HCT116 (cell line): ENCODE data around the gene KRTAP9-1. TPM values are rescaled to one million over a fixed set of nuclear protein-coding genes. Genes with fewer than 3 reads are reported as not detected.
"Not testable (repeated sequence)": the region's sequence is repeated elsewhere in the genome, so short reads cannot be mapped to it uniquely, and the experiment has no call there.

ENCODE experiments used
- ATAC-seq: fragments of 200-7000 bp; cut with Tn5 transposase; 2 replicates; pipeline ENCODE4 v1.9.1; 2020; ENCODE audit warnings: mild to moderate bottlenecking, moderate library complexity
- BruUV-seq: library from RNA; stranded (reverse); fragments of 400-500 nt; replicated peaks from 2 replicates; lab custom pipeline; 2021; lab: Mats Ljungman, UMichigan
- CTCF ChIA-PET: fragments of 300-600 bp; sonication (Branson Sonifier 250); formaldehyde crosslinking; loops from one replicate; lab custom pipeline; 2021; ENCODE audit warnings: antibody characterized with exemption; lab: Charles Lee
- POLR2A ChIA-PET: fragments of 300-600, 350-600 bp; sonication (Branson Sonifier 250); formaldehyde crosslinking; loops from one replicate; lab custom pipeline; 2021; ENCODE audit warnings: antibody characterized with exemption; lab: Charles Lee
- RAD21 ChIA-PET, 2 experiments: fragments of 300-600 bp; sonication (Branson Sonifier 250); formaldehyde crosslinking; loops; one replicate each; lab custom pipeline; 2023; ENCODE audit warnings: low total read pairs in 2 of 2; ENCODE audit not compliant: uncharacterized antibody in 2 of 2, unreplicated experiment in 2 of 2, low non-redundant PET in 1 of 2; lab: Charles Lee
- DNase-seq: peaks from one replicate; pipeline ENCODE4 v3.0.0-alpha.2; 2010; ENCODE audit warnings: low read depth, low spot score
- H2AFZ ChIP-seq: fragments of 200-600 bp; shearing (Covaris generic), sonication (generic); 2 replicates; pipeline ENCODE4 v1.6.1; 2017; ENCODE audit warnings: low read depth, mixed run types, mixed read lengths, antibody characterized with exemption, low read length; ENCODE audit not compliant: poor library complexity, severe bottlenecking
- H3K27ac ChIP-seq: 2 replicates; pipeline ENCODE4 v1.5.1; 2012; ENCODE audit warnings: low read depth, low read length
- H3K27me3 ChIP-seq: fragments of 200-600 bp; sonication (generic); 2 replicates; pipeline ENCODE4 v1.6.1; 2016; ENCODE audit warnings: mixed run types, low read length, mixed read lengths; ENCODE audit not compliant: insufficient read depth
- H3K36me3 ChIP-seq, 2 experiments: fragments of 200-500 bp in 1 of 2; fragments of 200-600 bp in 1 of 2; sonication (Bioruptor generic) in 1 of 2; sonication (generic) in 1 of 2; 2 replicates each; pipeline versions ENCODE4 v1.5.1 to v1.6.1; 2014 to 2016; ENCODE audit warnings: low read length in 2 of 2, inconsistent platforms in 1 of 2, mixed read lengths in 1 of 2, mixed run types in 1 of 2; ENCODE audit not compliant: insufficient read depth in 2 of 2, control insufficient read depth in 1 of 2
- H3K4me1 ChIP-seq, 2 experiments: fragments of 200-600 bp in 1 of 2; sonication (generic) in 1 of 2; 2 replicates each; pipeline versions ENCODE4 v1.5.1 to v1.6.1; 2012 to 2017; ENCODE audit warnings: low read length in 2 of 2, inconsistent platforms in 1 of 2, mild to moderate bottlenecking in 1 of 2, mixed read lengths in 1 of 2, mixed run types in 1 of 2, moderate library complexity in 1 of 2; ENCODE audit not compliant: insufficient read depth in 2 of 2, control insufficient read depth in 1 of 2
- H3K4me2 ChIP-seq: fragments of 200-600 bp; sonication (generic); 2 replicates; pipeline ENCODE4 v1.6.1; 2017; ENCODE audit warnings: mixed run types, low read length, mixed read lengths
- H3K4me3 ChIP-seq, 2 experiments: fragments of 200-600 bp in 1 of 2; sonication (generic) in 1 of 2; replicated peaks in 1 of 2; 2 replicates each; pipeline ENCODE4 v1.5.1; 2011 to 2016; ENCODE audit warnings: low read length in 2 of 2, control low read depth in 1 of 2, low read depth in 1 of 2, mild to moderate bottlenecking in 1 of 2, mixed read lengths in 1 of 2, mixed run types in 1 of 2
- H3K79me2 ChIP-seq: fragments of 200-600 bp; sonication (generic); 2 replicates; pipeline ENCODE4 v1.6.1; 2017; ENCODE audit warnings: mild to moderate bottlenecking, mixed run types, low read length, moderate library complexity, mixed read lengths; ENCODE audit not compliant: insufficient read depth
- H3K9ac ChIP-seq: fragments of 200-600 bp; sonication (generic); 2 replicates; pipeline ENCODE4 v1.6.1; 2016; ENCODE audit warnings: low read length, mixed read lengths
- H3K9me2 ChIP-seq: fragments of 200-600 bp; sonication (generic), shearing (Covaris generic); 2 replicates; pipeline ENCODE4 v1.6.1; 2017; ENCODE audit warnings: mixed run types, mild to moderate bottlenecking, moderate library complexity; ENCODE audit not compliant: insufficient read depth
- H3K9me3 ChIP-seq, 2 experiments: fragments of 200-500 bp in 1 of 2; fragments of 200-600 bp in 1 of 2; sonication (Bioruptor generic) in 1 of 2; sonication (generic) in 1 of 2; 2 replicates each; pipeline ENCODE4 v1.6.1; 2014 to 2017; ENCODE audit warnings: low read length in 2 of 2, mixed read lengths in 2 of 2, inconsistent platforms in 1 of 2, low read depth in 1 of 2, mild to moderate bottlenecking in 1 of 2, mixed run types in 1 of 2, moderate library complexity in 1 of 2; ENCODE audit not compliant: control insufficient read depth in 1 of 2, insufficient read depth in 1 of 2
- H4K20me1 ChIP-seq: fragments of 200-600 bp; sonication (generic), shearing (Covaris generic); 2 replicates; pipeline ENCODE4 v1.6.1; 2017; ENCODE audit warnings: mixed run types, mild to moderate bottlenecking, moderate library complexity; ENCODE audit not compliant: insufficient read depth
- SP1 ChIP-seq: IDR thresholded peaks from 2 replicates; pipeline ENCODE4 v1.6.1; 2012; ENCODE audit warnings: low read depth
- intact Hi-C: fragments of 100-400 bp; cut with micrococcal nuclease; formaldehyde crosslinking; loops from 2 replicates; pipeline ENCODE4 v1.10.0; 2022
- total RNA-seq: library from RNA; stranded (reverse); gene quantifications from one replicate; pipeline ENCODE4 v1.2.1, GENCODE V29; 2021; ENCODE audit not compliant: unreplicated experiment
- TF ChIP-seq, protein P1 (sequence below): IDR thresholded peaks from 2 replicates; pipeline ENCODE4 v1.6.1; 2012; ENCODE audit warnings: low read depth
- TF ChIP-seq, protein P2 (sequence below): IDR thresholded peaks from 2 replicates; pipeline ENCODE4 v1.6.1; 2011; ENCODE audit warnings: mild to moderate bottlenecking, low read length, moderate library complexity; ENCODE audit not compliant: insufficient replicate concordance; ENCODE audit errors: extremely low read depth
- TF ChIP-seq, protein P3 (sequence below): IDR thresholded peaks from 2 replicates; pipeline ENCODE4 v1.6.1; 2012

KRTAP9-1 gene
- total RNA-seq, 1 experiment from 2014 or later, result not detected

DNA sequence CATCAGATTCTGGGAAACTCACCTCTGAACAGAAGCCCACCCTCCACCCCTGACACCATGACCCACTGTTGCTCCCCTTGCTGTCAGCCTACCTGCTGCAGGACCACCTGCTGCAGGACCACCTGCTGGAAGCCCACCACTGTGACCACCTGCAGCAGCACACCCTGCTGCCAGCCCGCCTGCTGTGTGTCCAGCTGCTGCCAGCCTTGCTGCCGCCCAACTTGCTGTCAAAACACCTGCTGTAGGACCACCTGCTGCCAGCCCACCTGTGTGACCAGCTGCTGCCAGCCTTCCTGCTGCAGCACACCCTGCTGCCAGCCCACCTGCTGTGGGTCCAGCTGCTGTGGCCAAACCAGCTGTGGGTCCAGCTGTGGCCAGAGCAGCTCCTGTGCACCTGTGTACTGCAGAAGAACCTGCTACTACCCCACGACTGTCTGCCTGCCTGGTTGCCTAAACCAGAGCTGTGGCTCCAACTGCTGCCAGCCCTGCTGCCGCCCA lies 37.0 kb downstream of the KRTAP9-1 start, which contains the start of gene KRTAP9-2:
TSS of gene KRTAP9-2 (plus strand) at position 51 of the 498 bp plus-strand sequence. CDS start at position 58, 7 bp downstream.
- H3K9me2 ChIP-seq, H3K9ac ChIP-seq, H3K4me2 ChIP-seq, H3K9me3 ChIP-seq, H2AFZ ChIP-seq, intact Hi-C loops, BruUV-seq, ATAC-seq, H3K27ac ChIP-seq, POLR2A ChIA-PET, H3K4me1 ChIP-seq, CTCF ChIA-PET, H3K36me3 ChIP-seq, H3K79me2 ChIP-seq, H3K4me3 ChIP-seq, H3K27me3 ChIP-seq, RAD21 ChIA-PET, H4K20me1 ChIP-seq, DNase-seq: not testable (repeated sequence)

DNA sequence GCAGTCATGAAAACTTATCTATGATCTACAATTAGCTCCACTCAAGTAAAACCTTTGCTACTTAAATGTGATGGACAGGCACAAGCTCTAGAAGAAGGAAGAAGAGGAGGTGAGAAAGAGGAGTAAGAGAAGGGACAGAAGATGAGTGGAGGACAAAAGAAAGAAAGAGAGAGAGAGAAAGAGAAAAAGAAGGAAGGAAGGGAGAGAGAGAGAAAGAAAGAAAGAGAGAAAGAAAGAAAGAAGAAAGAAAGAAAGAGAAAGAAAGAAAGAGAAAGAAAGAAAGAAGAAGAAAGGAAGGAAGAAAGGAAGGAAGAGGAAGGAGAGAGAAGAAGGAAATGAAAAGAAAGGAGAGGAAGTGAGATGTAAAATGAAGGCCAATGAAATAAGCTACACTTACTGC lies 40.4 kb downstream of the KRTAP9-1 start:
- BruUV-seq, result no TSS peak
- Histone ChIP-seq H3K79me2 (no peaks in the 10 kb centered on the region), H3K36me3 (no peaks in the 10 kb centered on the region), H4K20me1 (no peaks in the 10 kb centered on the region), H3K9ac (no peak overlapping the region), H3K9me2 (no peaks in the 10 kb centered on the region), H2AFZ (no peak overlapping the region), H3K4me3 (no peak overlapping the region), H3K27ac (no peak overlapping the region), H3K4me1 (no peaks in the 10 kb centered on the region), H3K9me3 (no peaks in the 10 kb centered on the region), H3K4me2 (no peak overlapping the region), H3K27me3 (no peaks in the 10 kb centered on the region)
- ChIA-PET CTCF (no interaction called here), RAD21 (no interaction called here), POLR2A (no interaction called here)
- ATAC-seq, result no peak
- intact Hi-C loops, result no loop called here
- TF ChIP-seq, protein P1, sequence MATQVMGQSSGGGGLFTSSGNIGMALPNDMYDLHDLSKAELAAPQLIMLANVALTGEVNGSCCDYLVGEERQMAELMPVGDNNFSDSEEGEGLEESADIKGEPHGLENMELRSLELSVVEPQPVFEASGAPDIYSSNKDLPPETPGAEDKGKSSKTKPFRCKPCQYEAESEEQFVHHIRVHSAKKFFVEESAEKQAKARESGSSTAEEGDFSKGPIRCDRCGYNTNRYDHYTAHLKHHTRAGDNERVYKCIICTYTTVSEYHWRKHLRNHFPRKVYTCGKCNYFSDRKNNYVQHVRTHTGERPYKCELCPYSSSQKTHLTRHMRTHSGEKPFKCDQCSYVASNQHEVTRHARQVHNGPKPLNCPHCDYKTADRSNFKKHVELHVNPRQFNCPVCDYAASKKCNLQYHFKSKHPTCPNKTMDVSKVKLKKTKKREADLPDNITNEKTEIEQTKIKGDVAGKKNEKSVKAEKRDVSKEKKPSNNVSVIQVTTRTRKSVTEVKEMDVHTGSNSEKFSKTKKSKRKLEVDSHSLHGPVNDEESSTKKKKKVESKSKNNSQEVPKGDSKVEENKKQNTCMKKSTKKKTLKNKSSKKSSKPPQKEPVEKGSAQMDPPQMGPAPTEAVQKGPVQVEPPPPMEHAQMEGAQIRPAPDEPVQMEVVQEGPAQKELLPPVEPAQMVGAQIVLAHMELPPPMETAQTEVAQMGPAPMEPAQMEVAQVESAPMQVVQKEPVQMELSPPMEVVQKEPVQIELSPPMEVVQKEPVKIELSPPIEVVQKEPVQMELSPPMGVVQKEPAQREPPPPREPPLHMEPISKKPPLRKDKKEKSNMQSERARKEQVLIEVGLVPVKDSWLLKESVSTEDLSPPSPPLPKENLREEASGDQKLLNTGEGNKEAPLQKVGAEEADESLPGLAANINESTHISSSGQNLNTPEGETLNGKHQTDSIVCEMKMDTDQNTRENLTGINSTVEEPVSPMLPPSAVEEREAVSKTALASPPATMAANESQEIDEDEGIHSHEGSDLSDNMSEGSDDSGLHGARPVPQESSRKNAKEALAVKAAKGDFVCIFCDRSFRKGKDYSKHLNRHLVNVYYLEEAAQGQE, result no peak
- no peak for TF ChIP-seq SP1
- TF ChIP-seq, protein P2, sequence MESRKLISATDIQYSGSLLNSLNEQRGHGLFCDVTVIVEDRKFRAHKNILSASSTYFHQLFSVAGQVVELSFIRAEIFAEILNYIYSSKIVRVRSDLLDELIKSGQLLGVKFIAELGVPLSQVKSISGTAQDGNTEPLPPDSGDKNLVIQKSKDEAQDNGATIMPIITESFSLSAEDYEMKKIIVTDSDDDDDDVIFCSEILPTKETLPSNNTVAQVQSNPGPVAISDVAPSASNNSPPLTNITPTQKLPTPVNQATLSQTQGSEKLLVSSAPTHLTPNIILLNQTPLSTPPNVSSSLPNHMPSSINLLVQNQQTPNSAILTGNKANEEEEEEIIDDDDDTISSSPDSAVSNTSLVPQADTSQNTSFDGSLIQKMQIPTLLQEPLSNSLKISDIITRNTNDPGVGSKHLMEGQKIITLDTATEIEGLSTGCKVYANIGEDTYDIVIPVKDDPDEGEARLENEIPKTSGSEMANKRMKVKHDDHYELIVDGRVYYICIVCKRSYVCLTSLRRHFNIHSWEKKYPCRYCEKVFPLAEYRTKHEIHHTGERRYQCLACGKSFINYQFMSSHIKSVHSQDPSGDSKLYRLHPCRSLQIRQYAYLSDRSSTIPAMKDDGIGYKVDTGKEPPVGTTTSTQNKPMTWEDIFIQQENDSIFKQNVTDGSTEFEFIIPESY, result no peak
- TF ChIP-seq, protein P3, sequence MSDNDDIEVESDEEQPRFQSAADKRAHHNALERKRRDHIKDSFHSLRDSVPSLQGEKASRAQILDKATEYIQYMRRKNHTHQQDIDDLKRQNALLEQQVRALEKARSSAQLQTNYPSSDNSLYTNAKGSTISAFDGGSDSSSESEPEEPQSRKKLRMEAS, result no peak
- no peak for DNase-seq
